ENCODE measurements around the gene SLC39A7. TPM values are rescaled to one million over a fixed set of nuclear protein-coding genes. Genes with fewer than 3 reads are reported as not detected.

SLC39A7 gene
- total RNA-seq, 6 donors from 2014 or later: 37.7 to 104 (median 86.7) TPM

- peaks cover 17 to 20% (median 18%) of the 10 kb centered on the region in 4 donors for H3K4me1 ChIP-seq
- H3K27ac ChIP-seq: no peak overlapping the region
- H3K36me3 ChIP-seq: peaks cover 0 to 11% (median 10%) of the 10 kb centered on the region in 4 donors
- no peak for DNase-seq
- ATAC-seq (ENCODE audit: low FRiP score in 2 of 2): no peak
- no peak overlapping the region for H3K4me3 ChIP-seq
- WGBS, 2 donors: 69 to 75% methylated on average over 7 of the region's 7 CpGs
- TF ChIP-seq, protein P1, sequence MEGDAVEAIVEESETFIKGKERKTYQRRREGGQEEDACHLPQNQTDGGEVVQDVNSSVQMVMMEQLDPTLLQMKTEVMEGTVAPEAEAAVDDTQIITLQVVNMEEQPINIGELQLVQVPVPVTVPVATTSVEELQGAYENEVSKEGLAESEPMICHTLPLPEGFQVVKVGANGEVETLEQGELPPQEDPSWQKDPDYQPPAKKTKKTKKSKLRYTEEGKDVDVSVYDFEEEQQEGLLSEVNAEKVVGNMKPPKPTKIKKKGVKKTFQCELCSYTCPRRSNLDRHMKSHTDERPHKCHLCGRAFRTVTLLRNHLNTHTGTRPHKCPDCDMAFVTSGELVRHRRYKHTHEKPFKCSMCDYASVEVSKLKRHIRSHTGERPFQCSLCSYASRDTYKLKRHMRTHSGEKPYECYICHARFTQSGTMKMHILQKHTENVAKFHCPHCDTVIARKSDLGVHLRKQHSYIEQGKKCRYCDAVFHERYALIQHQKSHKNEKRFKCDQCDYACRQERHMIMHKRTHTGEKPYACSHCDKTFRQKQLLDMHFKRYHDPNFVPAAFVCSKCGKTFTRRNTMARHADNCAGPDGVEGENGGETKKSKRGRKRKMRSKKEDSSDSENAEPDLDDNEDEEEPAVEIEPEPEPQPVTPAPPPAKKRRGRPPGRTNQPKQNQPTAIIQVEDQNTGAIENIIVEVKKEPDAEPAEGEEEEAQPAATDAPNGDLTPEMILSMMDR (IDR thresholded peaks at IDR 0.05): no peak
- TF ChIP-seq POLR2A (IDR thresholded peaks at IDR 0.05) (no peak), POLR2AphosphoS5 (IDR thresholded peaks at IDR 0.05) (no peak), EP300 (IDR thresholded peaks at IDR 0.05) (no peak)
- peaks cover 0 to 14% (median 9%) of the 10 kb centered on the region in 4 donors for H3K27me3 ChIP-seq
- no peaks in the 10 kb centered on the region for H3K9me3 ChIP-seq
These were observed 10.8 kb upstream of the SLC39A7 start for GRCh38 chr6:33189625-33190448.

GRCh38 chr6:33190504-33191107 is 10.1 kb upstream of the SLC39A7 start:
- Histone ChIP-seq H3K4me1 (peaks cover 17 to 20% (median 18%) of the 10 kb centered on the region in 4 donors), H3K4me3 (no peak overlapping the region), H3K9me3 (no peaks in the 10 kb centered on the region), H3K27ac (no peak overlapping the region), H3K27me3 (peaks cover 0 to 14% (median 9%) of the 10 kb centered on the region in 4 donors), H3K36me3 (peaks cover 3 to 19% (median 17%) of the 10 kb centered on the region in 4 donors)
- TF ChIP-seq POLR2AphosphoS5 (IDR thresholded peaks at IDR 0.05) (no peak), POLR2A (IDR thresholded peaks at IDR 0.05) (no peak), EP300 (IDR thresholded peaks at IDR 0.05) (no peak)
- TF ChIP-seq, protein P1 (IDR thresholded peaks at IDR 0.05): no peak
- ATAC-seq (ENCODE audit: low FRiP score in 2 of 2) (no peak), DNase-seq (no peak)
- 85 to 93% methylated on average over 10 to 11 of the region's 11 CpGs for WGBS, 2 donors

- TF ChIP-seq POLR2AphosphoS5 (IDR thresholded peaks at IDR 0.05): no peak
- no peak for TF ChIP-seq EP300 (IDR thresholded peaks at IDR 0.05)
- TF ChIP-seq POLR2A (IDR thresholded peaks at IDR 0.05): no peak
- TF ChIP-seq, protein P1 (IDR thresholded peaks at IDR 0.05): no peak
- DNase-seq: peak in 1 of 2 donors; percentile 54
- peaks cover 17 to 20% (median 18%) of the 10 kb centered on the region in 4 donors for H3K4me1 ChIP-seq
- H3K9me3 ChIP-seq: no peaks in the 10 kb centered on the region
- ATAC-seq (ENCODE audit: low FRiP score in 2 of 2): no peak
- H3K27me3 ChIP-seq: peaks cover 0 to 14% (median 9%) of the 10 kb centered on the region in 4 donors
- peaks cover 10 to 28% (median 26%) of the 10 kb centered on the region in 4 donors for H3K36me3 ChIP-seq
- H3K27ac ChIP-seq: no peak overlapping the region
- H3K4me3 ChIP-seq: no peak overlapping the region
- 57 to 60% methylated on average over 8 of the region's 8 CpGs for WGBS, 2 donors
These were observed 9.1 kb upstream of the SLC39A7 start for GRCh38 chr6:33191383-33192104.

GRCh38 chr6:33192105-33192646 is 8.5 kb upstream of the SLC39A7 start, which contains the start of gene COL11A2:
Gene COL11A2, minus strand, starts transcription at chr6:33192467. Its CDS starts 227 bp downstream, at chr6:33192240.
- ATAC-seq (ENCODE audit: low FRiP score in 2 of 2): peak in 1 of 2 donors; percentile 28
- Histone ChIP-seq H3K4me1 (peaks cover 17 to 20% (median 19%) of the 10 kb centered on the region in 4 donors), H3K27me3 (peaks cover 0 to 14% (median 9%) of the 10 kb centered on the region in 4 donors), H3K36me3 (peaks cover 15 to 35% (median 32%) of the 10 kb centered on the region in 4 donors), H3K9me3 (no peaks in the 10 kb centered on the region), H3K27ac (peak within 1 kb of the TSS in 2 of 4 donors; percentile 50 to 76), H3K4me3 (peak within 1 kb of the TSS in 3 of 4 donors; percentile 40 to 46 (median 46))
- WGBS, 2 donors: 16 to 32% methylated on average over 18 to 22 of the region's 35 CpGs
- TF ChIP-seq EP300 (IDR thresholded peaks at IDR 0.05) (no peak), POLR2AphosphoS5 (IDR thresholded peaks at IDR 0.05) (no peak), POLR2A (IDR thresholded peaks at IDR 0.05) (no peak)
- TF ChIP-seq, protein P1 (IDR thresholded peaks at IDR 0.05): no peak
- peak in 1 of 2 donors; percentile 82 for DNase-seq

Measured in upper lobe of left lung (tissue), 6 donors.